ENCODE data around the gene SHQ1. TPM values are rescaled to one million over a fixed set of nuclear protein-coding genes. Genes with fewer than 3 reads are reported as not detected.

The SHQ1 gene
- total RNA-seq, 1 experiment from 2014 or later = 32.5 TPM

DNA sequence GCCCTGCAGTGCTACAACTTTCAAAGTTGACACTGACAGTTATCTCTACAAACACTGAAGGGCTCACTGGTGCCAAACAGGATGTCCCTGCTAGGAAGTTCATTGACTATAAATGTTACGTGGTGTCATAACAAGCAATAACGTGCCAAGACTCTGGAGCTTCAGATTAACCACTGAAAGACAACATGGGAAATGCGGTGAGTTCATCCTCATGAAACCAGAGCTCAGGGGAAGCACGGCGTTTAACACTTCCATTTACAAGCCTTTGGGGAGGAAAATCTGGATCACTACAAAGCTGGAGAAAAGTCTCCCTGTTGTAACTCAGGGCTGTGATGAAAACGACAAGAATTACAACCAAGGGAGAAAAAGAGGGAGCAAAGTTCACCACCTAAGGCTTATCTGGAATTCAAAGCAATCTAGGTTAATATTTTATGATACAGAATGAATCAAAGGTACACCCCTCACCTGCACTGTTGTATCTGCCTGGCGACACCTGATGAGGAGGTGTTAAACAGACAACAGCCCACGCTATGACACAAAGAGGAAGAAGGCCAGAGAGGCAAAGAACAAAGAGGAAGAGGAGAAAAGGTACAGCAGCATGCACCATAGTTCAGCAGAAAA, 27.0 kb downstream of the SHQ1 start:
- peaks cover 0 to 7% (median 0%) of the 10 kb centered on the region in 3 experiments; a peak in 3 of 7 replicates for H3K36me3 Mint-ChIP-seq (ENCODE audit: insufficient read depth in 1 of 3, low read depth in 3 of 3)

More for the DNA sequence above, 27.0 kb downstream of the SHQ1 start:
- Histone ChIP-seq H3K14ac (ENCODE audit: insufficient read depth, low read length) (no peak overlapping the region), H3K23ac (ENCODE audit: insufficient read length, low read depth, low read length) (no peak overlapping the region), H3K27ac (ENCODE audit: insufficient read length, low read depth, low read length) (no peak overlapping the region), H3K4ac (ENCODE audit: low read depth, low read length) (no peak overlapping the region), H3K4me1 (ENCODE audit: insufficient read depth, low read length) (no peaks in the 10 kb centered on the region), H3K79me2 (ENCODE audit: insufficient read depth, low read length) (no peaks in the 10 kb centered on the region), H4K8ac (replicated peaks; ENCODE audit: insufficient read length, low read depth, low read length) (no peak overlapping the region), H3K56ac (ENCODE audit: insufficient read length, low read depth, low read length) (no peak overlapping the region), H2BK120ac (ENCODE audit: low read depth, low read length, poor library complexity, severe bottlenecking) (no peak overlapping the region), H2BK20ac (ENCODE audit: low read depth, low read length, poor library complexity, severe bottlenecking) (no peak overlapping the region), H3K9me3 (ENCODE audit: control insufficient read depth, low read depth, low read length) (no peaks in the 10 kb centered on the region), H3K23me2 (ENCODE audit: insufficient read length, low read depth, low read length, poor library complexity, severe bottlenecking) (no peaks in the 10 kb centered on the region), H3K18ac (ENCODE audit: insufficient read length, low read depth, low read length) (no peak overlapping the region), H2BK5ac (ENCODE audit: insufficient read length, low read length) (no peak overlapping the region), H3K9ac (ENCODE audit: extremely low read depth, insufficient read length, low read length) (no peak overlapping the region), H2AK5ac (ENCODE audit: insufficient read length, low read length) (no peak overlapping the region), H4K5ac (ENCODE audit: insufficient read length, low read depth, low read length) (no peak overlapping the region), H3T11ph (ENCODE audit: low read length) (no peak overlapping the region), H2BK15ac (ENCODE audit: low read depth, low read length) (no peak overlapping the region), H3K27me3 (ENCODE audit: insufficient read depth, low read length) (no peaks in the 10 kb centered on the region), H3K79me1 (ENCODE audit: insufficient read depth, low read depth, low read length, poor library complexity, severe bottlenecking) (no peaks in the 10 kb centered on the region), H3K4me2 (ENCODE audit: insufficient read depth, insufficient read length, low read length) (no peak overlapping the region), H4K20me1 (ENCODE audit: control insufficient read depth, insufficient read depth, insufficient read length) (no peaks in the 10 kb centered on the region), H4K91ac (ENCODE audit: insufficient read length, low read depth, low read length) (no peak overlapping the region), H2BK12ac (ENCODE audit: insufficient read length, low read depth, low read length) (no peak overlapping the region), H2AFZ (ENCODE audit: low read length) (no peak overlapping the region)
- Mint-ChIP-seq H3K27me3 (ENCODE audit: low read depth) (no peaks in the 10 kb centered on the region), H3K27ac (no peak overlapping the region), H3K4me1 (peaks cover 0 to 4% of the 10 kb centered on the region in 2 experiments; a peak in 3 of 4 replicates), H3K9me3 (no peaks in the 10 kb centered on the region), H3K4me3 (no peak overlapping the region)
- WGBS (ENCODE audit: extremely low coverage, insufficient read length, low lambda C conversion rate) = no CpG with 5 or more reads among the region's 8 CpGs
- DNase-seq = no peak
- TF ChIP-seq, protein P1, sequence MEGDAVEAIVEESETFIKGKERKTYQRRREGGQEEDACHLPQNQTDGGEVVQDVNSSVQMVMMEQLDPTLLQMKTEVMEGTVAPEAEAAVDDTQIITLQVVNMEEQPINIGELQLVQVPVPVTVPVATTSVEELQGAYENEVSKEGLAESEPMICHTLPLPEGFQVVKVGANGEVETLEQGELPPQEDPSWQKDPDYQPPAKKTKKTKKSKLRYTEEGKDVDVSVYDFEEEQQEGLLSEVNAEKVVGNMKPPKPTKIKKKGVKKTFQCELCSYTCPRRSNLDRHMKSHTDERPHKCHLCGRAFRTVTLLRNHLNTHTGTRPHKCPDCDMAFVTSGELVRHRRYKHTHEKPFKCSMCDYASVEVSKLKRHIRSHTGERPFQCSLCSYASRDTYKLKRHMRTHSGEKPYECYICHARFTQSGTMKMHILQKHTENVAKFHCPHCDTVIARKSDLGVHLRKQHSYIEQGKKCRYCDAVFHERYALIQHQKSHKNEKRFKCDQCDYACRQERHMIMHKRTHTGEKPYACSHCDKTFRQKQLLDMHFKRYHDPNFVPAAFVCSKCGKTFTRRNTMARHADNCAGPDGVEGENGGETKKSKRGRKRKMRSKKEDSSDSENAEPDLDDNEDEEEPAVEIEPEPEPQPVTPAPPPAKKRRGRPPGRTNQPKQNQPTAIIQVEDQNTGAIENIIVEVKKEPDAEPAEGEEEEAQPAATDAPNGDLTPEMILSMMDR (conservative IDR thresholded peaks at IDR 0.05) = no peak
